Thoracic aorta (tissue), 2 donors: ENCODE results near the gene ATP5MK. TPM values are rescaled to one million over a fixed set of nuclear protein-coding genes. Genes with fewer than 3 reads are reported as not detected.
"Not testable (repeated sequence)": the region's sequence is repeated elsewhere in the genome, so short reads cannot be mapped to it uniquely, and the experiment has no call there.

ENCODE experiments used
- ATAC-seq: fragments of 150-250 bp; one replicate; pipeline ENCODE4 v1.8.0; 2017; ENCODE audit warnings: low read depth; ENCODE audit not compliant: insufficient number of reproducible peaks, low FRiP score
- DNase-seq: peaks from one replicate; pipeline ENCODE4 v3.0.0-alpha.2; 2020; ENCODE audit warnings: low spot score
- H3K27ac ChIP-seq, 2 donors: fragments of 200-600 bp; sonication (generic); 1 replicate in 1 of 2; 2 replicates in 1 of 2; pipeline ENCODE4 v1.5.1; 2016; ENCODE audit warnings: mild to moderate bottlenecking in 2 of 2, moderate library complexity in 2 of 2
- H3K27me3 ChIP-seq: fragments of 200-600 bp; sonication (generic); replicated peaks from 2 replicates; pipeline ENCODE4 v1.6.0; 2016; ENCODE audit warnings: mild to moderate bottlenecking; ENCODE audit not compliant: insufficient read depth
- H3K36me3 ChIP-seq: fragments of 200-600 bp; sonication (generic); one replicate; pipeline ENCODE4 v1.5.1; 2016
- H3K4me1 ChIP-seq, 2 donors: fragments of 200-600 bp; sonication (generic); 1 replicate in 1 of 2; 2 replicates in 1 of 2; pipeline versions ENCODE4 v1.5.1 to v1.6.0; 2016; ENCODE audit warnings: low read depth in 2 of 2, mild to moderate bottlenecking in 1 of 2; ENCODE audit not compliant: control insufficient read depth in 1 of 2
- H3K4me3 ChIP-seq: fragments of 200-600 bp; sonication (generic); 2 replicates; pipeline ENCODE4 v1.5.1; 2016; ENCODE audit warnings: mild to moderate bottlenecking
- H3K9me3 ChIP-seq: fragments of 200-600 bp; sonication (generic); 2 replicates; pipeline ENCODE4 v1.5.1; 2016
- CTCF ChIP-seq: fragments of 200-600 bp; sonication (generic); IDR thresholded peaks from one replicate; pipeline ENCODE4 v1.5.1; 2019; ENCODE audit warnings: antibody characterized with exemption
- total RNA-seq, 2 donors: library from RNA; depleted of rRNA; stranded (reverse); fragments of >200 nt; gene quantifications; one replicate each; pipeline versions ENCODE4 v1.1.0 to v1.2.3, GENCODE V29; 2016

The ATP5MK gene
- total RNA-seq, 2 donors from 2014 or later, result 148 to 269 TPM

GRCh38 chr10:103355906-103356599 is 40.2 kb downstream of the ATP5MK start:
- no peak for ATAC-seq

GRCh38 chr10:103354567-103354966 is 41.7 kb downstream of the ATP5MK start:
- H3K27me3 ChIP-seq, H3K4me1 ChIP-seq, ATAC-seq, H3K9me3 ChIP-seq, H3K36me3 ChIP-seq, H3K4me3 ChIP-seq, DNase-seq, H3K27ac ChIP-seq: not testable (repeated sequence)

More at GRCh38 chr10:103355906-103356599, 40.2 kb downstream of the ATP5MK start:
- H3K27me3 ChIP-seq, result no peaks in the 10 kb centered on the region
- no peaks in the 10 kb centered on the region for H3K4me1 ChIP-seq
- H3K4me3 ChIP-seq, result no peak overlapping the region
- no peaks in the 10 kb centered on the region for H3K36me3 ChIP-seq
- TF ChIP-seq CTCF, result no peak
- no peak for DNase-seq
- H3K27ac ChIP-seq, result no peak overlapping the region
- H3K9me3 ChIP-seq, result no peaks in the 10 kb centered on the region

GRCh38 chr10:103353281-103353680 is 43.0 kb downstream of the ATP5MK start:
- no peak for TF ChIP-seq CTCF
- ATAC-seq (no peak), DNase-seq (no peak)
- Histone ChIP-seq H3K9me3 (no peaks in the 10 kb centered on the region), H3K36me3 (no peaks in the 10 kb centered on the region), H3K4me1 (peaks cover 4 to 9% of the 10 kb centered on the region in 2 donors), H3K27ac (no peak overlapping the region), H3K27me3 (no peaks in the 10 kb centered on the region), H3K4me3 (no peak overlapping the region)

GRCh38 chr10:103350517-103351260 is 45.6 kb downstream of the ATP5MK start, which contains the start of gene PCGF6:
TSS of gene PCGF6 (minus strand) at chr10:103351140. CDS start at chr10:103351066, 74 bp downstream.
- DNase-seq (no peak), ATAC-seq (peak; percentile 68)
- TF ChIP-seq CTCF, result no peak
- H3K9me3 ChIP-seq, result no peaks in the 10 kb centered on the region
- H3K36me3 ChIP-seq, result peaks cover 6% of the 10 kb centered on the region
- peak within 1 kb of the TSS; percentile 100 for H3K4me3 ChIP-seq
- no peaks in the 10 kb centered on the region for H3K27me3 ChIP-seq
- H3K27ac ChIP-seq, result peak within 1 kb of the TSS; percentile 84 to 87
- H3K4me1 ChIP-seq, result peaks cover 4 to 9% of the 10 kb centered on the region in 2 donors

- H3K4me3 ChIP-seq, result peak overlapping the region; percentile 100
- peaks cover 4 to 9% of the 10 kb centered on the region in 2 donors for H3K4me1 ChIP-seq
- H3K27me3 ChIP-seq, result no peaks in the 10 kb centered on the region
- ATAC-seq (no peak), DNase-seq (no peak)
- no peaks in the 10 kb centered on the region for H3K9me3 ChIP-seq
- peak overlapping the region; percentile 84 to 87 for H3K27ac ChIP-seq
- H3K36me3 ChIP-seq, result peaks cover 10% of the 10 kb centered on the region
- no peak for TF ChIP-seq CTCF
Observed at GRCh38 chr10:103350175-103350516, 46.1 kb downstream of the ATP5MK start.

Other genes with a start within 250 kb of the ATP5MK start
- gene NT5C2, start 203.2 kb downstream of the ATP5MK start, total RNA-seq, result 100 to 1,000 TPM; 105 to 114 TPM
- gene RPEL1, start 150.6 kb downstream of the ATP5MK start, total RNA-seq, result not detected
- not detected for gene INA, start 119.3 kb downstream of the ATP5MK start, total RNA-seq
- gene PCGF6, start 45.3 kb downstream of the ATP5MK start, total RNA-seq, result 10 to 100 TPM in 1 of 2 donors, 1 to 10 TPM in 1; 7.0 to 13.8 TPM
- 1 to 10 TPM; 3.7 to 5.3 TPM for gene TAF5, start 28.5 kb downstream of the ATP5MK start, total RNA-seq
- 10 to 100 TPM; 10.7 to 23.0 TPM for gene PDCD11, start 151 bp upstream of the ATP5MK start, total RNA-seq
- 100 to 1,000 TPM in 1 of 2 donors, 10 to 100 TPM in 1; 98.4 to 113 TPM for gene CALHM2, start 55.9 kb upstream of the ATP5MK start, total RNA-seq
- not detected for gene CALHM1, start 62.4 kb upstream of the ATP5MK start, total RNA-seq
- gene CALHM3, start 82.8 kb upstream of the ATP5MK start, total RNA-seq, result not detected
- gene NEURL1, start 97.2 kb upstream of the ATP5MK start, total RNA-seq, result under 1 TPM in 1 of 2 donors, not detected in 1; 0.28 TPM